Esophagus (tissue), 2 donors: Measurements from ENCODE around the gene MYCBP2. TPM values are rescaled to one million over a fixed set of nuclear protein-coding genes. Genes with fewer than 3 reads are reported as not detected.

Experiments used
- H3K27ac ChIP-seq, 2 donors: one replicate each; pipeline ENCODE4 v1.5.1; 2013; ENCODE audit warnings: low read depth in 2 of 2, mild to moderate bottlenecking in 2 of 2, inconsistent platforms in 1 of 2, low read length in 1 of 2, moderate library complexity in 1 of 2
- H3K27me3 ChIP-seq, 2 donors: one replicate each; pipeline ENCODE4 v1.6.1; 2013; ENCODE audit warnings: low read length in 2 of 2, control low read depth in 1 of 2, mild to moderate bottlenecking in 1 of 2; ENCODE audit not compliant: insufficient read depth in 2 of 2, control insufficient read depth in 1 of 2
- H3K36me3 ChIP-seq, 2 donors: one replicate each; pipeline ENCODE4 v1.6.1; 2013; ENCODE audit warnings: low read length in 1 of 2; ENCODE audit not compliant: control insufficient read depth in 2 of 2, insufficient read depth in 2 of 2
- H3K4me1 ChIP-seq, 2 donors: one replicate each; pipeline ENCODE4 v1.6.1; 2013; ENCODE audit warnings: low read length in 1 of 2; ENCODE audit not compliant: control insufficient read depth in 2 of 2, insufficient read depth in 2 of 2
- H3K4me3 ChIP-seq, 2 donors: one replicate each; pipeline ENCODE4 v1.5.1; 2013; ENCODE audit warnings: low read length in 2 of 2, mild to moderate bottlenecking in 2 of 2, low read depth in 1 of 2, moderate library complexity in 1 of 2
- H3K9me3 ChIP-seq, 2 donors: one replicate each; pipeline ENCODE4 v1.6.1; 2013; ENCODE audit warnings: mild to moderate bottlenecking in 2 of 2, low read depth in 1 of 2, low read length in 1 of 2, moderate library complexity in 1 of 2; ENCODE audit not compliant: control insufficient read depth in 2 of 2, insufficient read depth in 1 of 2
- WGBS, 2 donors: extraction: QIAGEN DNeasy Blood & Tissue Kit; methylation state at CpG; one replicate each; pipeline ENCODE4 v1.1.7; 2013; 5-methylcytosine and 5-hydroxymethylcytosine counted together
- polyA plus RNA-seq, 2 donors: library from polyadenylated mRNA; stranded (reverse); fragments of 200-250 nt; gene quantifications; one replicate each; pipeline ENCODE4 v1.2.3, GENCODE V29; 2013
- donor health status: healthy with polysubstance abuse.
- donor health status: Bipolar disorder and iron deficiency.

Gene MYCBP2
- polyA plus RNA-seq, 2 donors, result 28.1 to 37.7 TPM

- Histone ChIP-seq H3K9me3 (no peaks in the 10 kb centered on the region), H3K27me3 (no peaks in the 10 kb centered on the region), H3K36me3 (no peaks in the 10 kb centered on the region), H3K27ac (no peak overlapping the region), H3K4me1 (peaks cover 2 to 3% of the 10 kb centered on the region in 2 donors), H3K4me3 (no peak overlapping the region)
- 65 to 72% methylated on average over 3 of the region's 3 CpGs for WGBS, 2 donors
Observed at GRCh38 chr13:77310579-77311279, 16.2 kb downstream of the MYCBP2 start.

DNA sequence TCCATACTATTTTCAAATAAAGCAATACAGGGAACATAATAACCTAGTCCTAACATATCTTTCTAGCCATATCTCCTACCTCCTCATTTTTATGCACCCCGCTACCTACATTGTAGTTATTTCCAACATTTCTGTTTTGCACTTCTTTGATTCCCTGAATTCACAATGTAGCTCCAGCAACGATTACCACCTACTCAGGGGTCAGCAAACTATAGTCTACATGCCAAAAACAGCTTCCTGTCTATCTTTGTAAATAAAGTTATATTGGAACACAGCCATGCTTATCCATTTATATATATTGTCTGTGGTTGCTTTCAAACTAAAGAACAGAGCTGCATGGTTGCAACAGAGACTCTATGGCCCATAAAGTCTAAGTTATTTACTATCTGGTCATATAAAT lies 16.7 kb downstream of the MYCBP2 start:
- H3K36me3 ChIP-seq, result no peaks in the 10 kb centered on the region
- no peaks in the 10 kb centered on the region for H3K27me3 ChIP-seq
- peaks cover 2 to 3% of the 10 kb centered on the region in 2 donors for H3K4me1 ChIP-seq
- no peaks in the 10 kb centered on the region for H3K9me3 ChIP-seq
- no peak overlapping the region for H3K4me3 ChIP-seq
- no peak overlapping the region for H3K27ac ChIP-seq
- 74 to 78% methylated on average over 2 of the region's 2 CpGs for WGBS, 2 donors

DNA sequence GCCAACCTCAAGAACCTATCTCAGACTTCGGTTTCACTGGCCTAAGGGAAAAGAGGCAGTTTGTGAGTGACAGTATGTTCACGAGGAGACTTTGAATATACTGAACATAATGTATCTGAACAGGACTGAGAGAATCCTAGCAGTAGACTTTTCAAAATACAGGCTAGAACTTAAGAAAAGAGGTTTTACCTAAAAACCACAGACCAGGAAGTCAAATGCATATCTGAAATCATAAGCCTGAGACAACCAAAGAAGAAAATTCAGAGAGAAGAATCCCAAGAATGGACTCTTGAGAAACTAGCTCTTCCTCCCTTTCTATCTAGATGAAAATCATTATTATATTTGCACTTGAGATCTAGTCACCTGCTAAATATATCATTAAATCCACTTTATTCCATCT lies 17.6 kb downstream of the MYCBP2 start:
- H3K4me3 ChIP-seq, result no peak overlapping the region
- no peaks in the 10 kb centered on the region for H3K27me3 ChIP-seq
- H3K36me3 ChIP-seq, result no peaks in the 10 kb centered on the region
- no peak overlapping the region for H3K27ac ChIP-seq
- WGBS, 2 donors, result 59 to 65% methylated on average over 2 of the region's 2 CpGs
- no peaks in the 10 kb centered on the region for H3K9me3 ChIP-seq
- peaks cover 2 to 3% of the 10 kb centered on the region in 2 donors for H3K4me1 ChIP-seq

DNA sequence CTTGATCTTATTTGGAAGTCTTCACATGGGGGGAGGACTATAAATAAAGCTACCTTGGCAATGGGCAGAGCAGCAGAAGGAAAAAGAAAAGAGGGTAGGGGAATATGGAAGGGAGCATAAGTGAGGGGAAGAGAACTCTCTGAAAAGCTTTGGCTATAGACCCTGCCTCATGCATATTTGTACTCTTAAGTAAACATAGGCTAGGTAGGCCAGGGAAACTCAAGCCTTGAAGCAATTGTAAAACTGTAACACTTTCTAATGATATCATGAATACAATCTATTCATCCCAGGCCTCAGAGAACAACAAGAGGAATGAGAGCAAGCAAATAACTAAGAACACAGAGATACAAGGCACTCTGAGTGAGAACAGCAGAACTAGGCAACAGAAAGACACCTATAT lies 20.4 kb downstream of the MYCBP2 start:
- H3K4me1 ChIP-seq, result peaks cover 2 to 3% of the 10 kb centered on the region in 2 donors
- H3K9me3 ChIP-seq, result no peaks in the 10 kb centered on the region
- H3K27me3 ChIP-seq, result no peaks in the 10 kb centered on the region
- no peak overlapping the region for H3K27ac ChIP-seq
- H3K36me3 ChIP-seq, result no peaks in the 10 kb centered on the region
- H3K4me3 ChIP-seq, result no peak overlapping the region

DNA sequence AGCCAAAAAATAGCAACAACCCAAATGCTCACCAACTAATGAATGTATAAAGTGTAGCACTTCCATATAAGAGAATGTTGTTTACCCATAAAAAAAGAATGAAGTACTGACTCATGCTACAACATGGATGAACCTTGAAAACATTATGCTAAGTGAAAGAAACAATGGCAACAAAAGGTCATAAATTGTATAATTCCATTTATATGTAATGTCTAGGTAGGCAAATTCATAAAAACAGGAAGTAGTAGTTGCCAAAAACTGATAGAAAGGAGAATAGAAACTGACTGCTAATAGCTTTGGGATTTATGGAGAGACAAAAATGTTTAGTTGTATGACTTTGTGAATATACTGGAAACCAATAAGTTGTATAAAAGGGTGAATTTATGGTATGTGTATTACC lies 21.6 kb downstream of the MYCBP2 start:
- H3K4me1 ChIP-seq, result peaks cover 3 to 5% of the 10 kb centered on the region in 2 donors

DNA sequence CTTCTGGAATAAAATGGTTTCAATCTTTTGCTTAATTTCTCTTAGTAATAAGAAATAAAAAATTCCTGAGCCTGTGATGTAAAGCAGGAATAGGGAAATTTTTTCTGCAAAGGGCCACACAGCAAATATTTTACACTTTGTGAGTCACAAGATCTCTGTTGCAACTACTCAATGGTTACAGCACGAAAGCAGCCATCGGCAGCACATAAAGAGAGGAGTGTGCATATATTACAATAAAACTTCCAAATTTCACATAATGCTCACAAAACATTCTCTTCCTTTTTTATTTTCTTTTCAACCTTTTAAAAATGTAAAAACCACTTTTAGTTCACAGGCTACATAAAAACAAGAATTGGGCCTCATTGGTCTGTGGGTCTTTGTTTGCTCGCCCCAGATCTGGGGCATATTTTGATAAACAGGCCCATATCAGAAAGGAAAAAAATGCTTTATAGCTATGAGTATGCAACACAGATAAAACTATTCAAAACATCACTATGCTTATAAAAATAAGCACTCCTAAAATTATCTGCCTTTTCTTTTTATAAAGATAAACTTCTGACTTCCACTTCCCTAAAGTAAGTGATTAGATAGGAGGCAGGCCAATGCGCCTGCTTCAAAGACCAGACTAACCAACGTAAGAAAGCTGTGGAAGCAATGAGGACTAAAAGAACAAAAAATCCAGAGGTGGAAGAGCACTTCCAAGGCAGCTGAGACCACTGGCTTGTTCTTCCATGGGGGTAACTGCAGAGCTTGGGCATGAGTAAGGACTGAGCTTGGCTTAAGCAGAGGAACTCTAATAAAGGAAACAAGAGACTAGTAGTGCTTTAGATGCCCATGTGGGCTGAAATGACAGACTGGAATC lies 26.5 kb downstream of the MYCBP2 start:
- peaks cover 2 to 3% of the 10 kb centered on the region in 2 donors for H3K4me1 ChIP-seq
- no peak overlapping the region for H3K4me3 ChIP-seq
- 57 to 62% methylated on average over 5 of the region's 5 CpGs for WGBS, 2 donors
- H3K27ac ChIP-seq, result no peak overlapping the region
- no peaks in the 10 kb centered on the region for H3K9me3 ChIP-seq
- no peaks in the 10 kb centered on the region for H3K36me3 ChIP-seq
- H3K27me3 ChIP-seq, result no peaks in the 10 kb centered on the region

More for the DNA sequence above, 21.6 kb downstream of the MYCBP2 start:
- Histone ChIP-seq H3K27me3 (no peaks in the 10 kb centered on the region), H3K9me3 (no peaks in the 10 kb centered on the region), H3K36me3 (no peaks in the 10 kb centered on the region), H3K4me3 (no peak overlapping the region), H3K27ac (no peak overlapping the region)

DNA sequence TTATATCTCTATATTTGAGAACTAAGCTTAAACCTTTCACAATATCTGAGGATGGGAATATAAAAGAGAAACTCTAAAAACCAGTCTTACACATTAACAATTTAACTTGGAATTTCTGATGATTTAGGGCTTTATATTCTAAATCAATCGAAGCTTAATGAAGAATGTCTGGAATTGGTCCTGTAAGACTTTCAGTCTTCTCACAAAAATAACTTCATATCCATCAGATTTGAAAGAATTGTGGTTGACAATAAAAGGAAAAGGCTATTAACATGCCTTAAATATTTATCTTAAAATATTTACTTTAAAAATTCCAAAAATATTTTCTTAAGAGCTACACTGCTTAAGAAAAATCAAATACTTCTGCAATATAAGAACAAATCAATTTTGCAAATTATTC lies 27.3 kb downstream of the MYCBP2 start:
- no peaks in the 10 kb centered on the region for H3K36me3 ChIP-seq
- H3K4me3 ChIP-seq, result no peak overlapping the region
- H3K4me1 ChIP-seq, result peaks cover 2 to 3% of the 10 kb centered on the region in 2 donors
- H3K27me3 ChIP-seq, result no peaks in the 10 kb centered on the region
- no peaks in the 10 kb centered on the region for H3K9me3 ChIP-seq
- H3K27ac ChIP-seq, result no peak overlapping the region
- 53 to 63% methylated on average over 1 of the region's 1 CpG for WGBS, 2 donors

DNA sequence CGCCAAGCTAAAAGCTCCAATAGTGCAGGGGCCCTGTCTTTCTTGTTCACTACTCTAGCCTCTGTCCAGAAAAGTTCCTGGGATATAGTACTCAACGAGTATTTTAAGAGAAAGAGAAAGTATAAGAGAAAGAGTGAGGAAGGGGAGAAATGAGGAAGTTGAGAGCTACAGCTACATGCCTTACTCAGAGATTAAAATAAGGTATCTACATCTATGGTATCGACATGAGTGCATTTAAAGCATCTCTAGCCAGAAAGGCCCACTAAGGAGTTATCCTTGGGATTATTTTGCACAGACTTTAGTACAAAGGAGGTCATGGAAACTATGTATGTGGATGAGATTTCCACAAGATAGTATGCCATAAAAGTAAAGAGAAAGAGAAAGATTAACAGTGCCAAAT lies 28.5 kb downstream of the MYCBP2 start:
- H3K27me3 ChIP-seq, result no peaks in the 10 kb centered on the region
- peaks cover 2 to 3% of the 10 kb centered on the region in 2 donors for H3K4me1 ChIP-seq
- H3K36me3 ChIP-seq, result no peaks in the 10 kb centered on the region
- H3K27ac ChIP-seq, result no peak overlapping the region
- 82% methylated on average over 3 of the region's 3 CpGs for WGBS, 2 donors
- H3K9me3 ChIP-seq, result no peaks in the 10 kb centered on the region
- H3K4me3 ChIP-seq, result no peak overlapping the region

DNA sequence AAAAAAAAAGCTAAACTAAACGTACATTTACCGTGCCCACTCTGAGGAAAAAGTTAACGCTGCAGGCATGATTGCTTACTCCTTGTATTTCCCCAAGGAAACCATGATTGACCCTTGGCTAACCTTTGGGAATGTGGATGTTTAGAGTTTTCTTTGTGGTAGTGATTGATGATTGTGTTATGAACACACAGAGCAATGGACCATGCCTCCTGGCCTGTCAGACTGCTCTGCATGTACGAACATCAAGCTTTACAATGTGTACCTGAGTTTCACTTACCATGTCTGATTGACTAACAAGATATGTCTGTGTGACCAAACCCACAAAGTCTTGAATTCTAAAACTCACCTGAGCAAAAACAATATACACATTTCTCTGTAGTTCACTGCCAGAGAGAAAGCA lies 35.1 kb downstream of the MYCBP2 start:
- WGBS, 2 donors, result 52 to 62% methylated on average over 4 of the region's 4 CpGs
- Histone ChIP-seq H3K36me3 (no peaks in the 10 kb centered on the region), H3K4me1 (no peaks in the 10 kb centered on the region), H3K27me3 (no peaks in the 10 kb centered on the region), H3K4me3 (no peak overlapping the region), H3K9me3 (no peaks in the 10 kb centered on the region), H3K27ac (no peak overlapping the region)
